Measurements from ENCODE around the gene UBE3C.

- no peak for TF ChIP-seq CTCF (IDR thresholded peaks at IDR 0.05; ENCODE audit: low read depth, low read length, poor library complexity, severe bottlenecking)
- no peak for TF ChIP-seq EZH2phosphoT487 (IDR thresholded peaks at IDR 0.05; ENCODE audit: borderline replicate concordance, low read length)
Measured at GRCh38 chr7:157112706-157113105, 26.0 kb upstream of the UBE3C start.

All from DOHH2 (cell line).